ENCODE results near the gene GSTT4. TPM values are rescaled to one million over a fixed set of nuclear protein-coding genes. Genes with fewer than 3 reads are reported as not detected.

GSTT4 gene
- total and polyA plus RNA-seq, 5 donors: not detected

DNA sequence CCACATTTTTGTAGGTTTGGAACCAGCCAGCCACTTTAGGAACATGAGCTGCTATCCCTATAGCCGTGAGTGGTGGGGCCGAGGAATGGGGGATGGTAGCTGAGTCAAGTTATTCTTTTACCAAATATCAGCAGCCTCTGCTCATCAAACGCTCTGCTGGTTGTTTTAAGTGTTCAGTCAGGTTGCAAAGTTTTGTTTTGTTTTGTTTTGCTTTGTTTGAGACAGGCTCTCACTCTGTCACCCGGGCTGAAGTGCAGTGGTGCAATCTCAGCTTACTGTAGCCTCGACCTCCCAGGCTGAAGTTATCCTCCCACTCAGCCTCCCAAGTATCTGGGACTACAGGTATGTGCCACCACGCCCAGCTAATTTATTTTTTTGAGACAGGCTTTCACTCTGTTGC lies 20.2 kb upstream of the GSTT4 start:
- H3K27me3 ChIP-seq (ENCODE audit: control insufficient read depth, insufficient read depth): no peaks in the 10 kb centered on the region
- no peak overlapping the region for H3K27ac ChIP-seq (ENCODE audit: low read length)
- peaks cover 2% of the 10 kb centered on the region for H3K4me1 ChIP-seq (ENCODE audit: control insufficient read depth, insufficient read depth, low read length)
- H3K9me3 ChIP-seq (ENCODE audit: control insufficient read depth, low read length): no peaks in the 10 kb centered on the region
- 96% methylated on average over 6 of the region's 6 CpGs for WGBS
- ATAC-seq (no peak), DNase-seq (no peak)
- intact Hi-C loops (cut with DNase I): no loop called here
- no peak overlapping the region for H3K4me3 ChIP-seq (ENCODE audit: low read length)

DNA sequence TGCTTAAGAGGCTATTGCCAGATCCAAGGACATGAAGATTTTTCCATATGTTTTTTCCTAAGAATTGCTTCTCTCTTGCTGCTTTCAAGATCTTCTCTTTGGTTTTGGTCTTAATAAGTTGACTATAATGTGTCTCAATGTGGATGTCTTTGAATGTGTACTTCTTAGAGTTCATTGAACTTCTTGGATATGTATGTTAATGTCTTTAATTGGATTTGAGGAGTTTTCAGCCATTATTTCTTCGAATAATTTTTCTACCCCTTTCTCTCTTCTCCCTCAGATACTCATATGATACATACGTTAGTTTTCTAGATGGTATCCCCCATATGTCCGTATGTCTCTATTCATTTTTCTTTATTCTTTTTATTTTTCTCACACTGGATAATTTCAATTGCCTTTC lies 19.1 kb upstream of the GSTT4 start:
- no peak for ATAC-seq
- no peak for DNase-seq
- Histone ChIP-seq H3K27me3 (ENCODE audit: control insufficient read depth, insufficient read depth) (no peaks in the 10 kb centered on the region), H3K27ac (ENCODE audit: low read length) (no peak overlapping the region), H3K4me1 (ENCODE audit: control insufficient read depth, insufficient read depth, low read length) (peaks cover 2% of the 10 kb centered on the region), H3K9me3 (ENCODE audit: control insufficient read depth, low read length) (no peaks in the 10 kb centered on the region), H3K4me3 (ENCODE audit: low read length) (no peak overlapping the region)
- 98% methylated on average over 3 of the region's 3 CpGs for WGBS
- intact Hi-C loops (cut with DNase I): no loop called here

DNA sequence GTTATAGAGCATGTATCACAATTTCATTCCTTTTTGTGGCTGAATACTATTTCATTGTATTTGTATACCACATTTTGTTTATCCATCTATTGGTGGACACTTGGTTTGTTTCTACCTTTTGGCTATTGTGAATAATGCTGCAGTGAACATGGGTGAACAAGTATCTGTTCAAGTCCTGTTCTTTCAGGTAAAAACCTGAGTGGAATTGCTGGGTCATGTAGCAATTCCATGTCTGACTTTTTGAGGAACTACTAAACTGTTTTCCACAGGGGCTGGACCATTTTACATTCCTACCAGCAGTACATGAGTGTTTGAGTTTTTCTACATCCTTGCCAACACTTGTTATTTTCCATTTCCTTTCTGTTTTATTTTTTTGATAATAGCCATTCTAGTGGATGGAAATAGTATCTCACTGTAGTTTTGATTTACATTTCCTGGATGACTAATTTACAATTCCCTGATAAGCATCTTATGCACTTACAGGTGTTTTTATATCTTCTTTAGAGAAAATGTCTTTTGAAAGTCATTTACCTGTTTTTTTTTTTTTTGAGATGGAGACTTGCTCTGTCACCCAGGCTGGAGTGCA lies 18.0 kb upstream of the GSTT4 start:
- H3K27me3 ChIP-seq (ENCODE audit: control insufficient read depth, insufficient read depth): no peaks in the 10 kb centered on the region
- H3K4me3 ChIP-seq (ENCODE audit: low read length): no peak overlapping the region
- no peak for DNase-seq
- no peak for ATAC-seq
- no peaks in the 10 kb centered on the region for H3K9me3 ChIP-seq (ENCODE audit: control insufficient read depth, low read length)
- H3K27ac ChIP-seq (ENCODE audit: low read length): no peak overlapping the region
- H3K4me1 ChIP-seq (ENCODE audit: control insufficient read depth, insufficient read depth, low read length): peaks cover 2% of the 10 kb centered on the region
- intact Hi-C loops (cut with DNase I): no loop called here

DNA sequence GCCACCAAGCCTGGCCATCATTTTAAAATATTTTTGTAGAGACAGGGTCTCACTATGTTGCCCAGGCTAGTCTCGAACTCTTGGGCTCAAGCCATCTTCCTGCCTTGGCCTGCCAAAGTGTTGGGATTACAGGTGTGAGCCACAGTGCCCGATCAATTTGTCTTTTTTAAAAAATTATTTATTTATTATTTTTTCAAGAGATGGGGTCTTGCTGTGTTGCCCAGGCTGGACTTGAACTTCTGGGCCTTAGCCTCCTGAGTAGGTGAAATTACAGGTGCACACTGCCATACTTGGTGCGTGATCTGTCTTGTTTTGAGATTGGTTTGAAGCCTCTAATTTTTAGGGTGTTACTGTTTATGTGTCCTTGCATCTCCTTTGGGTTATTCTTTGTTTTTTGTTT lies 16.1 kb upstream of the GSTT4 start:
- no peaks in the 10 kb centered on the region for H3K4me1 ChIP-seq (ENCODE audit: control insufficient read depth, insufficient read depth, low read length)
- DNase-seq: no peak
- no peak overlapping the region for H3K27ac ChIP-seq (ENCODE audit: low read length)
- 98% methylated on average over 3 of the region's 3 CpGs for WGBS
- H3K9me3 ChIP-seq (ENCODE audit: control insufficient read depth, low read length): no peaks in the 10 kb centered on the region
- H3K27me3 ChIP-seq (ENCODE audit: control insufficient read depth, insufficient read depth): no peaks in the 10 kb centered on the region
- no peak overlapping the region for H3K4me3 ChIP-seq (ENCODE audit: low read length)
- no peak for ATAC-seq
- intact Hi-C loops (cut with DNase I): no loop called here

DNA sequence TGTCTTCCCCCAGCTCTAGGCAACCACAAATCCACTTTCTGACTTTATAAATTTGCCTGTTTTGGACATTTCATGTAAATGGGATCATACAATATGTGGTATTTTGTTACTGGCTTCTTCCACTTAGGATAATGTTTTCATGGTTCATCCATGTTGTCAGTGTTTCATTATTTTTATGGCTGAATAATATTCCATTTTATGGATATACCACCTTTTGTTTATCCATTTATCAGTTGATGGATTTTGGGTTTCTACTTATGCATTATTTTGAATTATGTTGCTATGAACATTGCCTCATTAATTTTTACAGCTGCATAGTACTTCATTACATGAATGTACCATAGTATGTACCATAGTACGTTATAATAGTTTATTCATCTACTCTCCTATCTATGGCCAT lies 10.9 kb upstream of the GSTT4 start:
- no peaks in the 10 kb centered on the region for H3K27me3 ChIP-seq (ENCODE audit: control insufficient read depth, insufficient read depth)
- peaks cover 2% of the 10 kb centered on the region for H3K4me1 ChIP-seq (ENCODE audit: control insufficient read depth, insufficient read depth, low read length)
- H3K27ac ChIP-seq (ENCODE audit: low read length): no peak overlapping the region
- no peak for DNase-seq
- H3K9me3 ChIP-seq (ENCODE audit: control insufficient read depth, low read length): no peaks in the 10 kb centered on the region
- intact Hi-C loops (cut with DNase I): no loop called here
- no peak overlapping the region for H3K4me3 ChIP-seq (ENCODE audit: low read length)
- 98% methylated on average over 1 of the region's 1 CpG for WGBS
- no peak for ATAC-seq

DNA sequence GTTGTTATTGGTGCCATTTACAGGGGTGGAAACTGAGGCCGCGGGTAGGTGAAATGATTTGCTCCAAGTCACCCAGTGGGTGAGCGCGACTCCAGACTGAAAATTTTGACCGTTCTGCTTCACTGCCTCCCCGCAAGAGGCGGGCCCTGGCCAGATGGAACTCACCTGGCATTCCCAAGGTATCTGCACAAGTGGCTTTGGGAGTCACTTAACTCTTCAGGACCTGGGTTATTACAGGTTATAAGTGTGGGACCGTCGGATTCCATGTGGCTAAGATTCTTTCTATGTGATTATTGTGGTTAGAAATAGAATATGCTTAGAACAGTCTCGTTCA lies 6.4 kb upstream of the GSTT4 start:
- ATAC-seq: no peak
- under 1% methylated on average over 10 of the region's 10 CpGs for WGBS
- intact Hi-C loops (cut with DNase I): no loop called here

DNA sequence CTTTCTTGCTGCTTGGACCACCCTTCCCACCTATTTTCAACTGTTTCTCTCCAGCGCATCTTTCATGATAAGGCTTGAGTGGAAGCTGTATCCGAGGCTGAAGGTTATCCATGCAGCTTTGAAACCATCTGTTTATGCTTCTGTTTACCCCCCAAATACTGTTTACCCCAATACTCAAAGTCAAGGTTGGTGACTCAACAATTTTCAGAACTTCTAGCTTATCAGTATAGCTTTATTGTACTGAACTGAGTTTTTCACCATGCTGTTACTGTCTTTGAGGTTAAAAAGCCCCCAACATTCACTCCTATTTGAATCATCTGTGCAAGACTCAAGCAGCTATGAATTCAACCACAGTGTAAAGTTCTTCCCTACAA lies 4.8 kb upstream of the GSTT4 start:
- 92% methylated on average over 2 of the region's 2 CpGs for WGBS

More for the DNA sequence above, 6.4 kb upstream of the GSTT4 start:
- peaks cover 2% of the 10 kb centered on the region for H3K4me1 ChIP-seq (ENCODE audit: control insufficient read depth, insufficient read depth, low read length)
- DNase-seq: peak in 1 of 3 donors; percentile 44
- no peaks in the 10 kb centered on the region for H3K9me3 ChIP-seq (ENCODE audit: control insufficient read depth, low read length)
- H3K27ac ChIP-seq (ENCODE audit: low read length): peak overlapping the region; percentile 59
- H3K27me3 ChIP-seq (ENCODE audit: control insufficient read depth, insufficient read depth): no peaks in the 10 kb centered on the region
- H3K4me3 ChIP-seq (ENCODE audit: low read length): peak overlapping the region; percentile 82

DNA sequence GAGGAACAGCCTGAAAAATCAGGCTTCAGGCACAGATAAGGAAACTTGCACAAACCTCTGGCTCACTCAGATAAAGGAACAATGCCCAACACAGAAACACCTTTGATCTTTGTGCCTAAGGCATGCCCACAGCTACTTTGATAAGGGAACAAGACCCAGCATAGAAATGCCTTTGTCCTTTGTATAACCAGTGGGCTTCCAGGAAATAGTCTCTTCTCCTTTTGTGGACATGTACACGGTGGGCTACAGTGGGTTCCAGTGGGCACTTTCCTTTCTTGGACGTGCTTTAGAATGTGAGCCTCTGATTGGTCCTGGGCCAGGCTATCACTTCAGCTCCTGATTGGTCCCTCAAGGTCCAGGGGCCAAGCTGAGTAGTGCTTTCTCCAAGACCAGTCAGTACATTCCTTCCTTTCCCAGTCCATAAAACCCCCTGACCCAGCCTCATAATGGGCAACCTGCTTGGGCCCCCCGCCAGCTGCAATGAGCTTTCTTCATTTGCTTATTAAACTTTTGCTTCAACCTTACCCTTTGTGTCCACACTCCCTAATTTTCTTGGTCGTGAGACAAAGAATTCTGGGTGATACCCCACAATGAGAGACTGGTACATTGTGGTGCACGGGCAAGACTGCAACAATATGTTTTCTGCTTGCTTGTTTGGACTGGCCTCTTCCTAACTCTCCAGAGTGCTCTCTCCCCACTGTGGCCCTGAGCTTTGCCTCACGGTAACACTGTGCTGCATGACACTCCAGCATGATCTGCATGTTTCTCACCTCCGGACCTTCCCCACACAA lies 4.2 kb upstream of the GSTT4 start:
- H3K4me3 ChIP-seq (ENCODE audit: low read length): no peak overlapping the region
- H3K27me3 ChIP-seq (ENCODE audit: control insufficient read depth, insufficient read depth): no peaks in the 10 kb centered on the region
- 82% methylated on average over 7 of the region's 7 CpGs for WGBS
- peaks cover 2% of the 10 kb centered on the region for H3K4me1 ChIP-seq (ENCODE audit: control insufficient read depth, insufficient read depth, low read length)
- H3K9me3 ChIP-seq (ENCODE audit: control insufficient read depth, low read length): no peaks in the 10 kb centered on the region
- DNase-seq (no peak), ATAC-seq (no peak)
- no peak overlapping the region for H3K27ac ChIP-seq (ENCODE audit: low read length)
- intact Hi-C loops (cut with DNase I): loop anchor here in 3 of 4 donors (5.0 to 10.0 kb wide), 3 partner anchors 72 to 155 kb away; no protein-coding TSS in a partner anchor

More for the DNA sequence above, 4.8 kb upstream of the GSTT4 start:
- Histone ChIP-seq H3K27ac (ENCODE audit: low read length) (no peak overlapping the region), H3K27me3 (ENCODE audit: control insufficient read depth, insufficient read depth) (no peaks in the 10 kb centered on the region), H3K4me3 (ENCODE audit: low read length) (no peak overlapping the region), H3K4me1 (ENCODE audit: control insufficient read depth, insufficient read depth, low read length) (peaks cover 2% of the 10 kb centered on the region), H3K9me3 (ENCODE audit: control insufficient read depth, low read length) (no peaks in the 10 kb centered on the region)
- DNase-seq (no peak), ATAC-seq (no peak)
- intact Hi-C loops (cut with DNase I): no loop called here

DNA sequence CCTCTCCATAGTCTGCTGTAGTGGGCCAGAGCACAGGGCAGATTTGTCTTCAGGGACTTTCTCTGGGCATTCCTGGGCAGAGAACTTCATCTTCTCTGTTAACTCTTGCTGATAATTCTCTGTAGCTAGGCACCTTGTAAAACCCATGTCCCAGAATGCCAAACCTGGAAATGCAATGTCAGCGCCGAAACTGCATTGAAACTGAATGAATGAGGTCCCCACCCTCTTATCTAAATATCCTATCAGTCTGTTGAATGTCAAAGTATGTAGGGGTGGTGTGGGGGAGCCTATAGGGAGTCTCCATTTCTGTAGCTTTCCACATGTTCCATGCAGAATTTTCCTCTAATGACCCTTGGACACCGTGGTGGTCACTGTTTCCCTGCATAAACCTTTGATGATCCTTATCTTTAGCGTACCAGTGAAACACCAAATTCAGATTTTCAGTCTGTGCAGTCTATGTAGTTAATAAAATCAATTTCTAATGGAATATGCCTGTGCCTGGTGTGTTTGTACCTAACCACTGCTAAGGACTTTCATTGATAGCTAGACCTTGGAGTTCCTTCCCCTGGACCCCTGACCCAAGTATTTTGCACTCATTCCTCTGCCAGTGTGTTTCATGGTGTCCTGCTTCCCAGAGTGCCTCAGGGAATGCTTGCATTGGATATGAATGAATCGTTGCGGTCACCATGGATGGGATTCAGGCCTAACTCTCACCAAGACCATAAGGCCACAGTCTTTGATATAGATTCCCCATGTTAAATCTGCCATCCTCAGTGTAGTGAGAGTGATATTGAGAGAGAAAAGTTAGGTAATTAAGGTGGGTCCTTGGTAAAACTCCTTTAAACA lies 3.4 kb upstream of the GSTT4 start:
- no peak for ATAC-seq
- intact Hi-C loops (cut with DNase I): loop anchor here in 3 of 4 donors (5.0 to 10.0 kb wide), 3 partner anchors 71 to 156 kb away; no protein-coding TSS in a partner anchor

DNA sequence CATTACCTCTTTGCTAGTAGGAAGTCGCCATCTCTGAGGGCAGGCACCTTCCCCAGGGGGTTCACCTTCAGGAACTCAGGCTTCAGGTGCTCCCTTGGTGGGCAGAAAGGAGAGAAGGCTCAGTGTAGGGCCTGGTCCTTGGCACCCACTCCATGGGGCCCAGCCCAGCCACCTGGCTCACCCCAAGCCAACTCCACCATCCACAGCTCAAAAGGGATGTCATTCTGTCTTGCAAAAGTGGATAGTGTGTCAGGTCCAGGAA lies 2.7 kb upstream of the GSTT4 start:
- ATAC-seq: no peak
- no peaks in the 10 kb centered on the region for H3K27me3 ChIP-seq (ENCODE audit: control insufficient read depth, insufficient read depth)
- intact Hi-C loops (cut with DNase I): loop anchor here in 3 of 4 donors (5.0 to 10.0 kb wide), 3 partner anchors 71 to 157 kb away; no protein-coding TSS in a partner anchor
- peaks cover 2% of the 10 kb centered on the region for H3K4me1 ChIP-seq (ENCODE audit: control insufficient read depth, insufficient read depth, low read length)
- no peak overlapping the region for H3K27ac ChIP-seq (ENCODE audit: low read length)
- 89% methylated on average over 1 of the region's 1 CpG for WGBS
- H3K4me3 ChIP-seq (ENCODE audit: low read length): no peak overlapping the region
- no peaks in the 10 kb centered on the region for H3K9me3 ChIP-seq (ENCODE audit: control insufficient read depth, low read length)
- DNase-seq: no peak

More for the DNA sequence above, 3.4 kb upstream of the GSTT4 start:
- Histone ChIP-seq H3K4me1 (ENCODE audit: control insufficient read depth, insufficient read depth, low read length) (peaks cover 2% of the 10 kb centered on the region), H3K4me3 (ENCODE audit: low read length) (no peak overlapping the region), H3K27ac (ENCODE audit: low read length) (no peak overlapping the region), H3K27me3 (ENCODE audit: control insufficient read depth, insufficient read depth) (no peaks in the 10 kb centered on the region), H3K9me3 (ENCODE audit: control insufficient read depth, low read length) (no peaks in the 10 kb centered on the region)
- DNase-seq: no peak
- 84% methylated on average over 6 of the region's 6 CpGs for WGBS

All from right cardiac atrium (tissue), 5 donors.